ENCODE results near the gene AHSA1. TPM values are rescaled to one million over a fixed set of nuclear protein-coding genes. Genes with fewer than 3 reads are reported as not detected.

Gene AHSA1
- total and polyA plus RNA-seq, 12 donors, result 88.2 to 247 (median 166) TPM

- no peaks in the 10 kb centered on the region for H3K4me1 ChIP-seq
- no peaks in the 10 kb centered on the region for H3K36me3 ChIP-seq
- no peaks in the 10 kb centered on the region for H3K9me3 ChIP-seq
- ATAC-seq, result no peak
- WGBS, 2 donors, result 88 to 89% methylated on average over 5 of the region's 5 CpGs
- H3K27me3 ChIP-seq, result peaks cover 0 to 13% (median 0%) of the 10 kb centered on the region in 7 donors
- intact Hi-C loops (cut with DNase I), result loop anchor here in 1 of 10 donors (10.0 kb wide), 1 partner anchor 77 kb away; no protein-coding TSS in a partner anchor
- DNase-seq, result no peak
- no peak overlapping the region for H3K4me3 ChIP-seq
- no peak overlapping the region for H3K27ac ChIP-seq
- TF ChIP-seq CTCF (IDR thresholded peaks at IDR 0.05), result no peak
Measured at GRCh38 chr14:77478029-77478428, 20.1 kb downstream of the AHSA1 start.

- TF ChIP-seq CTCF (IDR thresholded peaks at IDR 0.05), result no peak
- Histone ChIP-seq H3K27me3 (peaks cover 0 to 13% (median 0%) of the 10 kb centered on the region in 7 donors), H3K4me1 (no peaks in the 10 kb centered on the region), H3K9me3 (no peaks in the 10 kb centered on the region), H3K36me3 (no peaks in the 10 kb centered on the region), H3K4me3 (no peak overlapping the region), H3K27ac (no peak overlapping the region)
- DNase-seq (no peak), ATAC-seq (no peak)
- 85 to 91% methylated on average over 1 of the region's 1 CpG for WGBS, 2 donors
- intact Hi-C loops (cut with DNase I), result loop anchor here in 1 of 10 donors (10.0 kb wide), 1 partner anchor 76 kb away; no protein-coding TSS in a partner anchor
Measured at GRCh38 chr14:77478796-77479195, 20.9 kb downstream of the AHSA1 start.

- intact Hi-C loops (cut with DNase I), result loop anchor here in 1 of 10 donors (5.0 kb wide), 1 partner anchor 665 kb away; no protein-coding TSS in a partner anchor
- Histone ChIP-seq H3K4me3 (no peak overlapping the region), H3K27ac (no peak overlapping the region), H3K4me1 (no peaks in the 10 kb centered on the region), H3K36me3 (no peaks in the 10 kb centered on the region), H3K27me3 (no peaks in the 10 kb centered on the region), H3K9me3 (no peaks in the 10 kb centered on the region)
- DNase-seq, result no peak
- 73 to 74% methylated on average over 8 of the region's 8 CpGs for WGBS, 2 donors
- ATAC-seq, result no peak
- no peak for TF ChIP-seq CTCF (IDR thresholded peaks at IDR 0.05)
Measured at GRCh38 chr14:77482422-77482821, 24.5 kb downstream of the AHSA1 start.

GRCh38 chr14:77485256-77485655, 27.4 kb downstream of the AHSA1 start:
- Histone ChIP-seq H3K27ac (no peak overlapping the region), H3K4me1 (no peaks in the 10 kb centered on the region), H3K36me3 (no peaks in the 10 kb centered on the region), H3K27me3 (no peaks in the 10 kb centered on the region), H3K4me3 (no peak overlapping the region), H3K9me3 (no peaks in the 10 kb centered on the region)
- ATAC-seq (peak in 4 of 8 donors; percentile 9 to 41 (median 24)), DNase-seq (no peak)
- TF ChIP-seq CTCF (IDR thresholded peaks at IDR 0.05), result no peak
- intact Hi-C loops (cut with DNase I), result no loop called here
- WGBS, 2 donors, result 83% methylated on average over 3 of the region's 3 CpGs

Data from heart right ventricle (tissue), 16 donors.